SK-N-SH treated with all-trans-retinoic acid at 6 μM for 48 hours (cell line): ENCODE measurements around the gene MRPL51.

Source experiments
- ARNTL ChIP-seq: fragments of 450-650 bp; formaldehyde crosslinking; IDR thresholded peaks from 2 replicates; pipeline ENCODE4 v1.5.0; 2020; ENCODE audit warnings: low read depth, mild to moderate bottlenecking, moderate library complexity, borderline replicate concordance
- BACH2 ChIP-seq: fragments of 250-450 bp; sonication (Bioruptor Pico); IDR thresholded peaks from 2 replicates; pipeline ENCODE4 v1.9.0; 2021; ENCODE audit warnings: mild to moderate bottlenecking, borderline replicate concordance
- GLIS3 ChIP-seq: fragments of 250-450 bp; sonication (Bioruptor Pico); IDR thresholded peaks from 2 replicates; pipeline ENCODE4 v1.5.0; 2020; ENCODE audit warnings: mild to moderate bottlenecking, moderate library complexity
- ISL1 ChIP-seq: fragments of 250-450 bp; sonication (Bioruptor Pico); IDR thresholded peaks from 2 replicates; pipeline ENCODE4 v2.1.2; 2022; ENCODE audit warnings: mild to moderate bottlenecking, moderate library complexity
- OSR1 ChIP-seq: fragments of 250-450 bp; sonication (Bioruptor Pico); IDR thresholded peaks from 2 replicates; pipeline ENCODE4 v1.8.0; 2022; ENCODE audit warnings: moderate library complexity, mild to moderate bottlenecking, inconsistent platforms
- PPARA ChIP-seq: fragments of 250-450 bp; sonication (Bioruptor Pico); IDR thresholded peaks from 2 replicates; pipeline ENCODE4 v1.5.0; 2020; ENCODE audit warnings: mild to moderate bottlenecking, borderline replicate concordance
- RARB ChIP-seq: fragments of 250-450 bp; sonication (Bioruptor Pico); IDR thresholded peaks from 2 replicates; pipeline ENCODE4 v1.8.0; 2021; ENCODE audit warnings: mild to moderate bottlenecking, moderate library complexity
- ZFP3 ChIP-seq: fragments of 250-450 bp; sonication (Bioruptor Pico); IDR thresholded peaks from 2 replicates; pipeline ENCODE4 v1.5.0; 2020; ENCODE audit warnings: mild to moderate bottlenecking, moderate library complexity
- ZNF565 ChIP-seq: fragments of 450-650 bp; formaldehyde crosslinking; conservative IDR thresholded peaks from 2 replicates; pipeline ENCODE4 v1.5.0; 2020; ENCODE audit warnings: low read depth, mild to moderate bottlenecking, moderate library complexity
- TF ChIP-seq, protein P1 (sequence below): fragments of 250-450 bp; sonication (Bioruptor Pico); IDR thresholded peaks from 2 replicates; pipeline ENCODE4 v1.5.0; 2020; ENCODE audit warnings: mild to moderate bottlenecking, moderate library complexity
- TF ChIP-seq, protein P2 (sequence below): fragments of 250-450 bp; sonication (Bioruptor Pico); IDR thresholded peaks from 2 replicates; pipeline ENCODE4 v1.8.0; 2020; ENCODE audit warnings: mild to moderate bottlenecking, moderate library complexity, borderline replicate concordance
- TF ChIP-seq, protein P3 (sequence below): fragments of 250-450 bp; sonication (Bioruptor Pico); IDR thresholded peaks from 2 replicates; pipeline ENCODE4 v1.5.1; 2020; ENCODE audit warnings: low read depth, mild to moderate bottlenecking, moderate library complexity

DNA sequence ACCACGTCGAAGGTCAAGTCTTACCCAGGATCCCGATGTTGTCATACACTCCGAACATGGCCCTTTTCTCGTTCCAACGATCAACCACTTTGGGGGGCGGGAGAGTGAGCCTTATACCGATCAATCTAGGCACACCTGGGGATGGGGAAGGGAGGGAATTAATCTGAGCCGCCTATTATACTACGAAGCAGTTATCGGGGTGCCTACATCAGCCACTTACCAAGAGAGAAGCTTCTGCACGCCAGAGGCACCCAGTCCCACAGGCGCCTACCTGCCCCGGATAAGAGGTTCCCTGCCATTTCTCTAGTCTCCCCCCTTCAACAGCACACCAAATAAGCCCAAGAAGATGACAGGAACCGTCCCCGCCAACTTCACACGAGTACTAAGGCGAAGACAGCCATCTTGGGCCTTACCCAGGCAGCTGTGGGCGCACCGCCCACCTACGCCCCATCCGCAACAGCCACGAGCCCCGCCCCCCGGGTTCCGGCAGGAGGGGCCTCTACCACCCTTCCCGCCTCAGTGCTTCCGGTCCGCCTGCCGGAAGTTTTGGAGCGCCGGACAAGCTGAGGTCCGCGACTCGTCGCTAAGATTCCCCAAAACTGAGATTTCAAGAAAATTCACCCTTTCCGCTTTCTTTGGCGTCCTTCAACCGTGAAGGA is at the start of gene MRPL51:
- TF ChIP-seq, protein P1, sequence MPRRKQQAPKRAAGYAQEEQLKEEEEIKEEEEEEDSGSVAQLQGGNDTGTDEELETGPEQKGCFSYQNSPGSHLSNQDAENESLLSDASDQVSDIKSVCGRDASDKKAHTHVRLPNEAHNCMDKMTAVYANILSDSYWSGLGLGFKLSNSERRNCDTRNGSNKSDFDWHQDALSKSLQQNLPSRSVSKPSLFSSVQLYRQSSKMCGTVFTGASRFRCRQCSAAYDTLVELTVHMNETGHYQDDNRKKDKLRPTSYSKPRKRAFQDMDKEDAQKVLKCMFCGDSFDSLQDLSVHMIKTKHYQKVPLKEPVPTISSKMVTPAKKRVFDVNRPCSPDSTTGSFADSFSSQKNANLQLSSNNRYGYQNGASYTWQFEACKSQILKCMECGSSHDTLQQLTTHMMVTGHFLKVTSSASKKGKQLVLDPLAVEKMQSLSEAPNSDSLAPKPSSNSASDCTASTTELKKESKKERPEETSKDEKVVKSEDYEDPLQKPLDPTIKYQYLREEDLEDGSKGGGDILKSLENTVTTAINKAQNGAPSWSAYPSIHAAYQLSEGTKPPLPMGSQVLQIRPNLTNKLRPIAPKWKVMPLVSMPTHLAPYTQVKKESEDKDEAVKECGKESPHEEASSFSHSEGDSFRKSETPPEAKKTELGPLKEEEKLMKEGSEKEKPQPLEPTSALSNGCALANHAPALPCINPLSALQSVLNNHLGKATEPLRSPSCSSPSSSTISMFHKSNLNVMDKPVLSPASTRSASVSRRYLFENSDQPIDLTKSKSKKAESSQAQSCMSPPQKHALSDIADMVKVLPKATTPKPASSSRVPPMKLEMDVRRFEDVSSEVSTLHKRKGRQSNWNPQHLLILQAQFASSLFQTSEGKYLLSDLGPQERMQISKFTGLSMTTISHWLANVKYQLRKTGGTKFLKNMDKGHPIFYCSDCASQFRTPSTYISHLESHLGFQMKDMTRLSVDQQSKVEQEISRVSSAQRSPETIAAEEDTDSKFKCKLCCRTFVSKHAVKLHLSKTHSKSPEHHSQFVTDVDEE (CRISPR knock-in tag) = no peak
- TF ChIP-seq ARNTL (CRISPR knock-in tag) = no peak
- no peak for TF ChIP-seq ZNF565
- no peak for TF ChIP-seq ZFP3
- TF ChIP-seq BACH2 (CRISPR knock-in tag) = no peak
- TF ChIP-seq, protein P2, sequence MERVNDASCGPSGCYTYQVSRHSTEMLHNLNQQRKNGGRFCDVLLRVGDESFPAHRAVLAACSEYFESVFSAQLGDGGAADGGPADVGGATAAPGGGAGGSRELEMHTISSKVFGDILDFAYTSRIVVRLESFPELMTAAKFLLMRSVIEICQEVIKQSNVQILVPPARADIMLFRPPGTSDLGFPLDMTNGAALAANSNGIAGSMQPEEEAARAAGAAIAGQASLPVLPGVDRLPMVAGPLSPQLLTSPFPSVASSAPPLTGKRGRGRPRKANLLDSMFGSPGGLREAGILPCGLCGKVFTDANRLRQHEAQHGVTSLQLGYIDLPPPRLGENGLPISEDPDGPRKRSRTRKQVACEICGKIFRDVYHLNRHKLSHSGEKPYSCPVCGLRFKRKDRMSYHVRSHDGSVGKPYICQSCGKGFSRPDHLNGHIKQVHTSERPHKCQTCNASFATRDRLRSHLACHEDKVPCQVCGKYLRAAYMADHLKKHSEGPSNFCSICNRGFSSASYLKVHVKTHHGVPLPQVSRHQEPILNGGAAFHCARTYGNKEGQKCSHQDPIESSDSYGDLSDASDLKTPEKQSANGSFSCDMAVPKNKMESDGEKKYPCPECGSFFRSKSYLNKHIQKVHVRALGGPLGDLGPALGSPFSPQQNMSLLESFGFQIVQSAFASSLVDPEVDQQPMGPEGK (CRISPR knock-in tag) = no peak
- TF ChIP-seq GLIS3 (CRISPR knock-in tag) = no peak
- TF ChIP-seq ISL1 (CRISPR knock-in tag) = no peak
- no peak for TF ChIP-seq RARB (CRISPR knock-in tag)
- TF ChIP-seq, protein P3, sequence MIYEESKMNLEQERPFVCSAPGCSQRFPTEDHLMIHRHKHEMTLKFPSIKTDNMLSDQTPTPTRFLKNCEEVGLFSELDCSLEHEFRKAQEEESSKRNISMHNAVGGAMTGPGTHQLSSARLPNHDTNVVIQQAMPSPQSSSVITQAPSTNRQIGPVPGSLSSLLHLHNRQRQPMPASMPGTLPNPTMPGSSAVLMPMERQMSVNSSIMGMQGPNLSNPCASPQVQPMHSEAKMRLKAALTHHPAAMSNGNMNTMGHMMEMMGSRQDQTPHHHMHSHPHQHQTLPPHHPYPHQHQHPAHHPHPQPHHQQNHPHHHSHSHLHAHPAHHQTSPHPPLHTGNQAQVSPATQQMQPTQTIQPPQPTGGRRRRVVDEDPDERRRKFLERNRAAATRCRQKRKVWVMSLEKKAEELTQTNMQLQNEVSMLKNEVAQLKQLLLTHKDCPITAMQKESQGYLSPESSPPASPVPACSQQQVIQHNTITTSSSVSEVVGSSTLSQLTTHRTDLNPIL (CRISPR knock-in tag) = no peak
- TF ChIP-seq OSR1 (CRISPR knock-in tag) = no peak
- TF ChIP-seq PPARA = no peak
